Measurements from ENCODE around the gene GALNS.

Gene GALNS

DNA sequence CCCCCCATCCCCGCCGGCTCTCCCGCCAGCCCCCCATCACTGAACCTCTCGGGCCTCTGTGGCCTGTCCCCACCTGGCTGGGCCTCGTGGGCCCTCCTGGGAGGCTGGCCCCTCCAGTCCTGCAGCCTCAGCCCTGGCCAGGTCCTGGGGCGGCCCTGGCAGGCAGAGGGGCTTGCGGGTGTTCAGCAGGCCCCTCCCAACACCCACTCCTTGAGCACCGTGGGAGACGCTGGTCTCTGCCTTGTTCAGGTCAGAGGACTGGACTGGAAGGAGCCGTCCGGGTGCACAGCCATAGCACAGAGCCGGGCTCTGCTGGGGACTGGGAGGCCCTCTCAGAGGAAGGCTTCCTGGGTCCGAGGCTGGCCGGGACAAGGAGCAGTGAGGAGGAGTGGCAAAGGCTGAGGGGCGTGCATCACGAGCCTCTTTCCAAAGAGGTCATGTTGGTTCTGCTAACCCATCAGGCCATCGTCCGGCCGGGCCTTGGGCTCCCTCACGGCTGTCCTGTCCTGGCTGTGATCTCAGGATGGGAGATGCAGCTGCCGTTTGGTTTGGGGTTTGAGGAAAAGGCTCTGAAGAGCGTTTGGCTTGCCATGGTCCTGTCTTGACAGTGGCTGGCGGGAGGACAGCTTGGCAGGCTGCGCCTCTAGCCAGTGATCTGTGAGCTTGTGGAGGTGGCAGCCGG is 16.0 kb upstream of the GALNS start:
- Mint-ChIP-seq H3K27ac (no peak overlapping the region), H3K4me1 (ENCODE audit: low read depth) (peaks cover 6% of the 10 kb centered on the region), H3K27me3 (peaks cover 20% of the 10 kb centered on the region), H3K9me3 (no peaks in the 10 kb centered on the region), H3K36me3 (ENCODE audit: low read depth) (no peaks in the 10 kb centered on the region), H3K4me3 (no peak overlapping the region)
- no peak for DNase-seq

- no peaks in the 10 kb centered on the region for H3K9me3 Mint-ChIP-seq
- no peak overlapping the region for H3K4me3 Mint-ChIP-seq
- peaks cover 20% of the 10 kb centered on the region for H3K27me3 Mint-ChIP-seq
- peaks cover 6% of the 10 kb centered on the region for H3K4me1 Mint-ChIP-seq (ENCODE audit: low read depth)
- no peak for DNase-seq
- no peaks in the 10 kb centered on the region for H3K36me3 Mint-ChIP-seq (ENCODE audit: low read depth)
- no peak overlapping the region for H3K27ac Mint-ChIP-seq
These were observed 15.1 kb upstream of the GALNS start for GRCh38 chr16:88871730-88872416.

- H3K9me3 Mint-ChIP-seq, result no peaks in the 10 kb centered on the region
- H3K4me1 Mint-ChIP-seq (ENCODE audit: low read depth), result peaks cover 6% of the 10 kb centered on the region
- H3K27ac Mint-ChIP-seq, result no peak overlapping the region
- no peak for DNase-seq
- no peaks in the 10 kb centered on the region for H3K36me3 Mint-ChIP-seq (ENCODE audit: low read depth)
- no peak overlapping the region for H3K4me3 Mint-ChIP-seq
- peaks cover 20% of the 10 kb centered on the region for H3K27me3 Mint-ChIP-seq
These were observed 14.6 kb upstream of the GALNS start for GRCh38 chr16:88871349-88871702.

DNA sequence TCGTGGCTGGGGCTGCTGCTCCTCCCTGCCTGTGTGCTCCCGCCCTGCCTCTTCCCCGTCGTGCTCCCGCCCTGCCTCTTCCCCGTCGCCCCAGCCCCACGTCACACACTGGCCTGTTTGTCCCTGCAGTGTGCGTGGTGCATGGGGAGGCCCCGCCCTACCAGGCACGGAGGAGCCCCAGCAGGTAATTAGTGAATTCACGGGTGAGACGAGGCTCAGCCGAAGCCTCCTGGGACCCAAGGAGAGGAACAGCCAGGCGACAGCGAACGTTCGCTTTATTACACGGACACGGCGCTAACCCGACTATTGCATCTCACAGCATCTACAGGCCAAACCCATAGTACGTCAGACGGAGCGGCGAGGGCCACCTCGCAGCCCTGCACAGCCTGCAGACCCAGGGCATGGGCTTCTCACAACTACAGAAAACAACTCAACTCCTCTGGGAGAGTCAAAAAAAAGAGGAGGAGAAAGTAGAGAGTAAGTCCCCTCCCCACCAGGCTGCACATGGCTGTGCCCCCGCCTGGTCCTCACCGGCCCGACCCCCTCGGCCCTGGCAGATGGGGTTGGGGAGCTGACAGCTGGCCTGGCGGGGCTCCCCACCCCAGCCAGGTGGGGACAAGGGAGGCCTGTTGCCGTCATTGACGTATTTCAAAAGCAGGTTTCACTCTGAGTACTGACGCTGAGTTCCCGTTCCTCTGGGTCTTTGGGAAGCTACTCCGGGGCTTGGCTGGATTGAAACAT is 14.0 kb upstream of the GALNS start:
- Mint-ChIP-seq H3K4me3 (no peak overlapping the region), H3K27ac (no peak overlapping the region)

GRCh38 chr16:88869673-88869980 is 12.9 kb upstream of the GALNS start:
- Mint-ChIP-seq H3K9me3 (no peaks in the 10 kb centered on the region), H3K27ac (no peak overlapping the region), H3K36me3 (ENCODE audit: low read depth) (no peaks in the 10 kb centered on the region), H3K4me1 (ENCODE audit: low read depth) (peaks cover 6% of the 10 kb centered on the region), H3K4me3 (no peak overlapping the region), H3K27me3 (peaks cover 20% of the 10 kb centered on the region)
- DNase-seq, result no peak

More for the DNA sequence above, 14.0 kb upstream of the GALNS start:
- Mint-ChIP-seq H3K9me3 (no peaks in the 10 kb centered on the region), H3K36me3 (ENCODE audit: low read depth) (no peaks in the 10 kb centered on the region), H3K4me1 (ENCODE audit: low read depth) (peaks cover 6% of the 10 kb centered on the region), H3K27me3 (peaks cover 20% of the 10 kb centered on the region)
- no peak for DNase-seq

DNA sequence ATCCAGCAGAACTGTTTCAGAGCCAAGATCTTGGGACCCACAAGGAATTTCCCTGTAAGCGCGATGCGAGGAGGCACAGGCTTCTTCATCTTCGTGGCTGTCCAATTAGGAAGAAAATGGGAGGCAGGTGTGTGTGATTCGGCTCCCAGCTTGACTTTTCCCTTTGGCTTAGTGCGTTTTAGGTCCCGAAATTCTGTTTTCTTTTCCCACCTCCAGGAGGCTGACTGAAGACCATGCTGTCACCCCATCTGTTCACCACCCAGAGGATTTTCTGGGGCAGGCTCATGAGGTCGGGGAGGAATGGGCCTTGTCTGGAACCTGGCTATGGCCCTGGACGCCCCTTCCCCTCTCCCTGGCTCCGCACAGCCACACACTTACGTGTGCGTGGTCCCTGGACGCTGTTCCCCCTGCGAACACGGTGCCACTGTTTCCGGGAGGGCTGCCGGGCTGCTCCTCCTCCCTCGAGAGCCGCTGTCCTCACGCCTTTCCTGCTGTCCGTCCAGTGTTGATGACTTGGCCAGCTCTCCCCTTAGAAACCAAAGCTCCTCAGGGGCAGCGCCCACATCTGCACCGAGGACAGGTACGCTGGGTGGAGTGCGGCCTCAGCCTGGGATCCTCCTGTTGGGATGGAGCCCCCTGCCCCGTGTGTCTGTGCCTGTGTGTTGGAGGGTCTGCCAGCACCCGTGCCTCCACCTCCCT is 12.4 kb upstream of the GALNS start:
- Mint-ChIP-seq H3K36me3 (ENCODE audit: low read depth) (no peaks in the 10 kb centered on the region), H3K4me3 (no peak overlapping the region), H3K4me1 (ENCODE audit: low read depth) (peaks cover 6% of the 10 kb centered on the region), H3K27ac (no peak overlapping the region), H3K9me3 (no peaks in the 10 kb centered on the region), H3K27me3 (peaks cover 20% of the 10 kb centered on the region)
- DNase-seq, result no peak

DNA sequence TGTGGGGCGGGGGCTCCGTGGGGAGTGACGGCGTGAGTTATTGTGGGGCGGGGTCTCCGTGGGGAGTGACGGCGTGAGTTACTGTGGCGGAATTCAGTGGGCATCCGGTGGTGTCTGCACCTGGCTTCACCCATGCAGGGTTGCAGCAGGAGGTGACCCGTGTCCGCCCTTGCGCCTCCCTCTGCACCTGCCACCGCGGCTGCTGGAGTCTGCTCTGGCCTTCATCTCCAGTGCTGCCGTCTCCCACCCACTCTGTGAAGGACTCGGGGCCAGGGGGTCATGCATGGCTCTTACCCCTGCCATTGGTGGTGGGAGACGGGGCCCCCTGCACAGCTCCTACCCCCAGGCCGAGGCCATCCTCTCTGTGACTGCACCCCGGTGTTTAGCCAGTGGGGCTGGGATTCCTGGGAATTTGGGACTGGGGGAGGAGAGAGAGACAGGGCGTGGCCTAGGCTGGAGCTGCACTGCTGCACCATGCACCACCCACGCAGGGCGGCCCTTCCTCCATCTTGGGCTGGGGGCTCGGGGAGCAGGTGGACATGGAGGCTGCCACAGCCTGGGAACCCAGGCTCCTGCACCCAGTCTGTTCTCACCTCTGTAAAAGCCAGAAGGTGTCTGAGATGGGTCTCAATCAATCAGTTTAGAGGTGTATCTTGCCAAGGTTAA is 11.0 kb upstream of the GALNS start:
- Mint-ChIP-seq H3K36me3 (ENCODE audit: low read depth) (peaks cover 4% of the 10 kb centered on the region), H3K4me1 (ENCODE audit: low read depth) (peaks cover 6% of the 10 kb centered on the region), H3K9me3 (no peaks in the 10 kb centered on the region), H3K27me3 (peaks cover 20% of the 10 kb centered on the region), H3K27ac (no peak overlapping the region), H3K4me3 (no peak overlapping the region)
- DNase-seq, result no peak

DNA sequence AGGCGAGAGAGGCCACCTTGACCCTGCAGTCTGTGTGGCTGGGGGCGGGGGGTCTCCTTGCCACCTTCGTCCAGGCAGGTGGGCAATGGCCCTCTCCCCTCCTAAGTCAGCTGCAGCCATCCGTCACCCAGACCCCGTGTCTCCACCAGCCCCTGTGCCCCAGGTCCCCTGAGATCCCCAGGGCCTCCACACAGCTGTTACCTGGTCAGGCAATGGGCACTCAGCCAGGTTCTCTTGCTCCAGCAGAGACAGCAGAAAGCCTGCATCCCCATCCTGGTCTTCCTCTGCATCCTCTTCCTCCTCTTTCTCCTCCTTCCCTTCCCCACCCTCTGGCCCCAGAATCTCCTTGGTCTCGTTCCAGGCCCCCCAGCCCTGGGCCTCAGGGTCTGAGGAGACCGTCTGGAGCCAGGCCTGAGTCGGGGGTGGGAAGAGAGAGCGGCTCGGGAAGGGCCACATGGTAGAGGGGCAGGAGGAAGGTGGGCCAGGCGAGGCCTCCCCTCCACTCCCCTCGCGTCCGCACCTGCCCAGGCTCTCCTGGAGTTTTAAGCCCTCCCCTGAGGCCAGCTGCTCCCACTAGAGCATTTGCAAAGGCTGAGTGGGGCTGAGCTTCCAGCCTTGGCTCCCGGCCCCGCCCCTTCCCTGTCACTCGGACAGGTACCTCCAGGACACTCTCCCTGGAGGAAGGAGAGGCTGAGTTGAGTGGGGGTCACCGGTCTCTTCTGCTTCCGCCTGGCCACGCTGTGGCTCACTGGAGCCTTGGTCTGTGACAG is 9.6 kb upstream of the GALNS start, which contains the start of gene PABPN1L:
PABPN1L (minus strand) TSS at position 510 of the 770 bp plus-strand sequence; CDS start at position 456, 54 bp downstream.
- Mint-ChIP-seq H3K27me3 (peaks cover 19% of the 10 kb centered on the region), H3K4me3 (no peak within 1 kb of the TSS), H3K27ac (no peak within 1 kb of the TSS), H3K4me1 (ENCODE audit: low read depth) (peaks cover 6% of the 10 kb centered on the region), H3K9me3 (no peaks in the 10 kb centered on the region), H3K36me3 (ENCODE audit: low read depth) (peaks cover 18% of the 10 kb centered on the region)
- DNase-seq, result no peak

GRCh38 chr16:88865742-88866141 is 9.0 kb upstream of the GALNS start:
- H3K4me1 Mint-ChIP-seq (ENCODE audit: low read depth), result peaks cover 3% of the 10 kb centered on the region
- peaks cover 14% of the 10 kb centered on the region for H3K27me3 Mint-ChIP-seq

GRCh38 chr16:88865310-88865709 is 8.6 kb upstream of the GALNS start:
- DNase-seq, result no peak
- H3K9me3 Mint-ChIP-seq, result no peaks in the 10 kb centered on the region
- H3K36me3 Mint-ChIP-seq (ENCODE audit: low read depth), result peaks cover 28% of the 10 kb centered on the region
- no peaks in the 10 kb centered on the region for H3K4me1 Mint-ChIP-seq (ENCODE audit: low read depth)
- no peak overlapping the region for H3K27ac Mint-ChIP-seq
- no peak overlapping the region for H3K4me3 Mint-ChIP-seq
- peaks cover 10% of the 10 kb centered on the region for H3K27me3 Mint-ChIP-seq

More at GRCh38 chr16:88865742-88866141, 9.0 kb upstream of the GALNS start:
- Mint-ChIP-seq H3K4me3 (no peak overlapping the region), H3K36me3 (ENCODE audit: low read depth) (peaks cover 24% of the 10 kb centered on the region), H3K9me3 (no peaks in the 10 kb centered on the region), H3K27ac (no peak overlapping the region)
- DNase-seq, result no peak

GRCh38 chr16:88864521-88864920 is 7.8 kb upstream of the GALNS start:
- Mint-ChIP-seq H3K9me3 (no peaks in the 10 kb centered on the region), H3K4me3 (no peak overlapping the region), H3K4me1 (ENCODE audit: low read depth) (no peaks in the 10 kb centered on the region), H3K27me3 (peaks cover 3% of the 10 kb centered on the region), H3K36me3 (ENCODE audit: low read depth) (peaks cover 36% of the 10 kb centered on the region), H3K27ac (no peak overlapping the region)
- DNase-seq, result no peak

DNA sequence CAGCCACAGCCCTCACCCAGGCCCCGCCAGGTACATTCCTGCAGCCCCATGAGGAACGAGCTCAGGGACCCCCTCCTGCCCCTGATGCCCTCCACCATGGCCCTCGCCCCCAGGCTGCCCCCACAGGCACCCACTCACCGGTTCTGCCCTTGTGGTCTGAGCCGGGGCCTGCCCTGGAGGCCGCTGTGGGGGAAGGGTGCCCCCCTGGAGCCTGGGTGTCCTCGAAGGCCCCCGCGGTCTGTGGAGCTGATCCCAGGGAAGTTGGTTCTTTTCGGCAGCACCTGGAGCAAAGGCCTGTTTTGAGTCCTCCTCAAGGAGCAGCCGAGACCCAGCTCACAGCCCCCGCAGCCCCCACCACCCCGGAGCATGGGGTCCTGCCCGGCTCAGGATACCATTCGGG is 7.4 kb upstream of the GALNS start:
- no peak for DNase-seq

DNA sequence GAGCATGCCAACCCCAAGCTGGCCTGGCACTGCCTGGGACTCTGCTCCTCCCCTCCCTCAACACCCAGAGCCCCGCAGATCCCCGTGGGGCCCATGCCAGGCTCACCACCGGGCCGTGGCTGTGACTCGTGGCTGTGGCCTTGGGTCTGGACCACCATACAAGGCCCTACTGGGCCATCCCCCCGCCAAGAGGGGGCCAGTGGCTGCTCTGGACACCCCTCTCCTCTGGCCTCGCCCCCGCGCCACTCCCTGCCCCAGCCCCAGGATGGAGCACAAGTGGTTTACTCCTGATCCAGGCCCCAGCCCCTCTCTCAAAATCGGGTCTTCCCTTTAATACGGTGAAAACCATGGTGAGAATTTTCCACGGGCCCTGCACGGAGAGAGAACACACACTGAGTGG is 6.7 kb upstream of the GALNS start:
- H3K27ac Mint-ChIP-seq, result no peak overlapping the region
- peaks cover 47% of the 10 kb centered on the region for H3K36me3 Mint-ChIP-seq (ENCODE audit: low read depth)
- no peak for DNase-seq
- H3K27me3 Mint-ChIP-seq, result no peaks in the 10 kb centered on the region
- H3K4me1 Mint-ChIP-seq (ENCODE audit: low read depth), result peaks cover 7% of the 10 kb centered on the region
- no peaks in the 10 kb centered on the region for H3K9me3 Mint-ChIP-seq
- H3K4me3 Mint-ChIP-seq, result no peak overlapping the region

More for the DNA sequence above, 7.4 kb upstream of the GALNS start:
- Mint-ChIP-seq H3K9me3 (no peaks in the 10 kb centered on the region), H3K4me3 (no peak overlapping the region), H3K36me3 (ENCODE audit: low read depth) (peaks cover 40% of the 10 kb centered on the region), H3K27ac (no peak overlapping the region), H3K27me3 (no peaks in the 10 kb centered on the region), H3K4me1 (ENCODE audit: low read depth) (peaks cover 3% of the 10 kb centered on the region)
